Measurements from ENCODE around the gene MT1X. TPM values are rescaled to one million over a fixed set of nuclear protein-coding genes. Genes with fewer than 3 reads are reported as not detected.
"Not testable (repeated sequence)": the region's sequence is repeated elsewhere in the genome, so short reads cannot be mapped to it uniquely, and the experiment has no call there.

The MT1X gene
- total RNA-seq, 1 donor from 2014 or later, result 2,271 TPM

DNA sequence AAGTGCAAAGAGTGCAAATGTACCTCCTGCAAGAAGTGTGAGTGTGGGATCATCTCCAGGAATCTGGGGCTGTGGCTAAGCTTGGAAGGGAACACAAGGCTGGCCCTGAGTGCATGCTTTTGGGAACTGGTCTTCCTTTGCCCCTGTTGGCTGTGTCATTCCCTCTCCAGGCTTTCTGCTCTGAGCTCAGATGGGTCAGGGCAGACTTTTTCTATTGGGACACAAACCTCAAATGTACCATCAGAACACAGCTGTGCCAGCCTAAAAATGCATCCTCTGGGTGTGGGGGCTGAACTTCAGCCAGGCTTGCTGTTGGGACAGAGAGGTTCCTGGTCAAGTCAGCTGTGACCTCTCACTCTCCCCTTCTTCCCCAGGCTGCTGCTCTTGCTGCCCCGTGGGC lies 29.7 kb upstream of the MT1X start:
- DNase-seq (ENCODE audit: low spot score) (no peak), ATAC-seq (no peak)

DNA sequence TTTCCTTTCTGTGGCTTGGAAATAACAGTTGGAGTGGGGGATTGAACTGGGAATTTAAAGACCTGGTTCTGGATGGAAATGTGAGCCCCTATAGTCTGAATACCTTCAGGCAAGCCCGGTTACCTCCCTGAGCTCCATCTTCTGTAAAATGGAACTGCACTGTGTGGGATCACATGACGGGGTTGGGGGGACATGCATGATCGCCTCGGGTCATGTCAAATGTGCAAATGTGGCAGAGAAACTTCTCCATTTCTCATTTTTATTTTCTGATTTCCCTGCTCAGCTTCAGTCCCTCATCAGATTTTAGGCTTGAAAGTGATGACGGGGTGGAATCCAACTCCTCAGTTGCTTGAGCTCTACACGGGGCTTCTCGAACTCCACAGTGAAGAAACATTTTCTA lies 29.1 kb upstream of the MT1X start:
- ATAC-seq (no peak), DNase-seq (ENCODE audit: low spot score) (no peak)

DNA sequence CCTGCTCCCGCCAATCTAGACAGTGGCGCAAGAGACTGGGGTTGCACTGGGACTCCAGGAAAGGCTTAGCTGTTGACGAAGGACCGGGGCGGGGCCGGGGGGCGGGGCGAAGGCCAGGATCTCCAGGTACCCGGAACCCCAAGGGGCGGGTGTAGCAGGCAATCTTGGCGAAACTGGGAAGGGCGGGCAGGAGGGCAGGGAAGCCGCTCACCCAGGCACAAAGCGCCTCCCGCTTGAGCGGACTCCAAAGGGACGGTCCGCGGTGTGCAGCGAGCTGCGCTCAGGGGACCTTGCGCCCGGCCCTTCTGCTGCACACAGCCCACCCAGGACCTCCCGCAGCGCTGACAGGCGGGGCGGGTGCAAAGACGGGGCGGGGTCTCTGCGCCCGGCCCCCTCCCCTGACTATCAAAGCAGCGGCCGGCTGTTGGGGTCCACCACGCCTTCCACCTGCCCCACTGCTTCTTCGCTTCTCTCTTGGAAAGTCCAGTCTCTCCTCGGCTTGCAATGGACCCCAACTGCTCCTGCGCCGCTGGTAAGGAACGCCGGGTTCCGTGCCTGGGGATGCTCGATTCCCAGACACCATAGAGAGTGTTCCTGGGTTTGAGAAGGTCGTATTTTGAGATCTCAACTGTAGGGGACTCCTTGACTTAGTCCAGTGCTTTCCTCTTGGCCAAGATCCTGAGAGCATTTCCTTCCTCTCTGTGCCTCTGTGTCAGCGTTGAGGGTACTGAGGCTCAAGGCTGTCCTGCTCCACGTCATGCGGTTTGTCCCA lies 24.5 kb upstream of the MT1X start, which contains the start of gene MT1F:
Gene MT1F, plus strand, starts transcription at position 405 of the 772 bp plus-strand sequence. Its CDS starts 100 bp downstream, at position 505.
- DNase-seq (ENCODE audit: low spot score), result peak; percentile 99
- ATAC-seq, result peak; percentile 81

DNA sequence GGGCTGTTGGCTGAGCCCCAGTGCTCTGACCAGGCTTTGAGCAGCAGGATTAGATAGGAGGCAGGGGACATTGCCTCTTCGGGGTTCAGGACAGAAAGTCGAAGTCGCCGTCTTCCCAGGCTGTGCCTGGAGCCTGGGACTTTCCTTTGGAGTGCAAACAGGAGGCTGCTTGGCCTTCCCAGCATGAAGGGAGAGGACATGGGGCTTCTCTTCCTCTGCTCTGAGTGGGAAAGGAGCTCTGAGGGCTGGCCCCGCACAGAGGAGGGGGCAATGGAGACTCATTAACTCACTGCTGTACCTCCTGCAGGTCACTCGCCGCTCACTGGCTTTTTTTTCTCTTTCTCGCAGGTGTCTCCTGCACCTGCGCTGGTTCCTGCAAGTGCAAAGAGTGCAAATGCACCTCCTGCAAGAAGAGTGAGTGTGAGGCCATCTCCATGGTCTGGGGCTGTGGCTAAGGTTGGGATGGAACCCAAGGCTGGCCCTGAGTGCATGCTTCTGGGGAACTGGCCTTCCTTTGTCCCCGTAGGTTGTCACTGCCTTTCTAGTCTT lies 23.9 kb upstream of the MT1X start:
- ATAC-seq (peak; percentile 1), DNase-seq (ENCODE audit: low spot score) (no peak)

DNA sequence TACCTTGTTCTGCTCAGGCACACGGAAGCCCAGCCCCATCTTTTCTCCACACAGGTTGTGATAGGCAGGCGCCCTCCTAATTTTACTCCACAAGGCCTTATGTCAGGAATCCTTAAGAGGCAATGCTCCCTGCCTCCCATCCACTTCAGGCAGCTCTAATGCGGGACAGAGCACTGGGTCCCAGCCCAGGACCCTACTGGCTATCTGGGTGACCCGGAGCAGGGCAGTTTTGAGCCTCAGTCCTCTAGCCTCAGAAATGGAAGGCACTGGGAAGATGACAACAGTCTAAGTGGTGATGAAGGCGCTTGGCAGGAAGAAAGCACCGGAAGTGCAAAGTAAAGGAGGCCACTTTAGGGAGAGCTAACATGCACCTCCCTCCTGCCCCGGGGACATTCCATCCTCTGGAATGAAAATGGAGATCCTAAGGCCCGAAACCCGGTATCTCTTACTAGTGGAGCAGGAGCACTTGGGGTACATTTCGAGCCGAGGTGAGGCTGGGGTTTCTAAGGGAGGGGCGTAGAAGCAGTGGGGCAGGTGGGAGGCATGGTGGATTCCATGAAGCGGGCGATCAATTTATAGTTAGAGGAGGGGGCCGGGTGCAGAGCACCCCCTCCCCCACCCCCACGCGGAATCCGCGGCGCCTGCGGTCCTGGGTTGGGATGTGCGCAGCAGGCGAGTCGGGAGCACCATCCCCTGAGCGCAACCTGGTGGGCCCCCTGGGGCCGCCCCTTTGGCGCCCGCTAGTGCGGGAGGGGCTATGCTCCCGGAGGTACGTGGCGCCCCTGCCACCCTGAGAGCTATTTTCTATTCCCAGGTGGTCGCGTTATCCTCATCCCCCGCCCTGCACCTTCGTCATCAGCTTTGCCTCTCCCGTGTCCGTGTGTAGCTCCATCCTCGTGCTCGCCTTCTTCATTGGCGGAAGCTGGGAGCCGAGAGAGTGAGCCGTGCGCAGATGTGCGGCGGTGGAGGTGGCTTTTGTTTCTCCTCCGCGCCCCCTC lies 19.6 kb upstream of the MT1X start:
- no peak for DNase-seq (ENCODE audit: low spot score)
- ATAC-seq, result no peak

DNA sequence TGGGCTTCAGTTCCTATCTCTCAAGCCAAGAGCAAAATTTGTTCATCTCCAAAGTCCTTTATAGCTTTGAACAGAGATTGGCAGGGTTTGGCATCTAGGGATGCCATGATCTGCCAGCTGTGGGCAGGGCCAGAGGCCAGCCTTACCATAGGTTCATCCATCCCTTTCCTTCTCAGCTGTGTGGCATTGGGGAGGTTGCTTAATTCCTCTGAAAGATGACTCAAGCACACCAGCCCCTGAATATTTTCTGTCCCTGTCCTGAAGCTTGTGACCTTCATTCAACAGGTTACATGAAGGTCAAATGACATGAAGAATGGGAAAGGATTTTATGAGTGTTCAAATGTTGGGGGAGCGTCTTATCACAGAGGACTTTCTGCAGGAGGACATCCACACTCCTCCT lies 17.8 kb upstream of the MT1X start:
- DNase-seq (ENCODE audit: low spot score) (peak; percentile 71), ATAC-seq (peak; percentile 2)

DNA sequence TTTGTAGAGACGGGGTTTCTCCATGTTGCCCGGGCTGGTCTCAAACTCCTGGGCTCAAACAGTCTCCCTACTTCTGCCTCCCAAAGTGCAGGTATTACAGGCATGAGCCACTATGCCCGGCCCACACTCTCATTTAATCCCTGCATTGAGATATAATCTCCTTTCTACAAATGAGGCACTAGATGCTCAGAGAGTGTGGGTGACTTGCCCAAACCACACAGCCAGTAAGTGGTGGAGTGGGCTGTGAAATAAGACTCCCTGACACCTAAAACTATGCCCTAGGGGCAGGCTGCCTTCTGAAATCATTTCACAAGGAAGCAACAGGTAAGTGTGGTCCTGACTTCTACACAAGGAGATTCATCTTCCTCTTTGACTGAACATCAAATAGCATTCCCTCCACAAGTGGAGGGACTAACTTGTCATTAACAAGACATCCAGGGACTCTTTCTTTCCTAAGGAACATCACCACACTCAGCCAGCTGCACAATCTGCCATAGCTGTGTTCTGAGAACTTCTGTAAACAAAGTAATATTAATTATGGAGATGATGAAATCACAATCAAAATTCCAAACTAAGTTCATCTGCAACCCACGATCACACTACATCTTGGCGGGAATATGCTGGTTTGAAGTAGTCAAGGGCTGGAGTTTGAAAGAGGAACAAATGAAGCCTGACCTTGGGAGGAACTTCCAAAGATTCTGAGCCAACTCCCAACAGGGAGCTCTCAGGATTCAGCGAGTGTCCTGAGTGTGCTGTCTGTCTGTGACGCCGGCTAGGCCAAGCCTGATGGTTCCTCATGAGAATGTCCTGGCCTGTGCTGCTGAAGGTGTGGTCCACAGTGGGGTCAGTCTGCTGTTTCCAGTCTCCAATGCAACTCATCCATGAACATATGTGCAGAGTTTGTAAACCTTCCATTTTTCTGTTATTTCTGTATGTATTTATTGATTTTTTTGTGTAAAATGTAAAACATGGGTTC lies 16.7 kb upstream of the MT1X start:
- DNase-seq (ENCODE audit: low spot score), result peak; percentile 75
- peak; percentile 21 for ATAC-seq

DNA sequence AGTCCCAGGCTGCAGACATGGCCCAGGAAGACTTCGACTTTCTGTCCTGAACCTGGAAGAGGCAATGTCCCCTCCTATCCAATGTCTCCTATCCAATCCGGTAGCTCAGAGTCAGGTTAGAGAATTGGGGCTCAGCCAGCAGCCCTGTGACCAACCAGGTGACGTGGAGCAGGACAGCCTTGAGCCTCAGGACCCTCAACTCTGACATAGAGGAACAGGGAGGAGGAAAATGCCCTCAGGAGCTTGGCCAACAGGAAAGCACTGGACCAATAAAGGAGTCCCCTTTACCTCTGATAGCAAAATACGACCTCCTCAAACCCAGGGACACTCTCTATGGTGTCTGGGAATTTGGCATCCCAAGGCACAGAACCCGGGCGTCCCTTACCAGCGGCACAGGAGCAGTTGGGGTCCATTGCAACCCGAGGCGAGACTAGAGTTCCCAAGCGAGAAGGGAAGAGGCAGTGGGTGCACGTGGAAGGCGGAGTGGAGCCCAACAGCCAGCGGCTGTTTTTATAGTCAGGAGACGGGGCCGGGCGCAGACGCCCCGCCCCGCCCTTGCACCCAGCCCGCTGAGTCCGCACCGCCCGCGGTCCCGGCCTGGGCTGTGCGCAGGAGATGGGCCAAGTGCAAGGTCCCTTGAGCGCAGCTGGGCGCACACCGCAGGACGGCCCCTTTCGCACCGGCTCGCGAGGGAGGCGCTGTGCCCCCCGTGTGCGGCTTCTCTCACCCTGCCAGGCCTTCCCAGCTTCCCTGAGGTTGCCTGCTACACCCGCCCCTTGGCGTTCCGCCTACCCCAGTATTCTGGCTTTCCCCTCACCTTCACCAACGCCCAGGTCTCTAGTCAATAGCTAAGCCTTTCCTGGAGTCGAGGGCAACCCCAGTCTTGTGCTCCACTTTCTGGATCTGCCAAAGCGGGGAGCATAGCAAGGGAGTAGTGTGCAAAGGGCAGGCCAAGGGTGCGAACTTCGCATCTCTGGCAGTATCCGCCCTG lies 14.4 kb upstream of the MT1X start, which contains the start of gene MT1G:
Gene MT1G, minus strand, starts transcription at position 485 of the 991 bp plus-strand sequence. Its CDS starts 72 bp downstream, at position 413.
- peak; percentile 98 for DNase-seq (ENCODE audit: low spot score)
- ATAC-seq, result peak; percentile 63

DNA sequence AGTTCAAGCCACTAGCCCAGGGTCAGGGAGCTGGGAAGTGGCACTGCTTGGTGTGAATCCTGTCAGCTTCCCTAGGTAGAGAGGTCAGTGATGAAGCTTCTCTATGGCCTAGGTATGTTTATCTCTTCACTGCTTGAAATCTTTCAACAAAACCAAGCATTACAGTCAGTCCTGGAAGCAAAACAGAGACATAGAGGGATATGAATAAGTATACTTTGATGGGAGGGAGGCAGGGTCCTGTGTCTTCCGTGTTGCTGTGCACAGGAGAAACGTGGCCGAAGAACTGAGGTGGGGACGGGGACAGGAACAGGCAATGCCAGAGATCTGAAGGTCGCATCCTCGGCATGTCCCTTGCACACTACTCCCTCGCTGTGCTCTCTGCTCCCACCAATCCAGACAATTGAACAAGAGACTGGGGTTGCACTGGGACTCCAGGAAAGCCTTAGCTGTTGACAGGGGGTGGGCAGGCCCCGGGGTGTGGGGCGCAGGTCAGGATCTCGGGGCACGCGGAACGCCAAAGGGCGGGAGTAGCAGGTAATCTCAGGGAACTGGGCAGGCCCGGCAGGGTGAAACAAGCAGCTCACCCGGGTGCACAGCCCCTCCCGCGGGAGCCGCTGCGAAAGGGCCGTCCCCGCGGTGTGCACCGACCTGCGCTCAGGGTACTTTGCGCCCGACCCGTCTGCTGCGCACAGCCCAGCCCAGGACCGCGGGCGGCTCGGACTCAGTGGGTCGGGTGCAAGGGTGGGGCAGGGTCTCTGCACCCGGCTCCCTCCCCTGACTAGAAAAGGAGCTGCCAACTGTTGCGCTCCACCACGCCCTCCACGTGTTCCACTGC lies 13.0 kb upstream of the MT1X start, which contains the start of gene MT1H:
Gene MT1H, plus strand, starts transcription at position 810 of the 835 bp plus-strand sequence. CDS start 71 bp downstream, outside the sequence.
- ATAC-seq (peak; percentile 58), DNase-seq (ENCODE audit: low spot score) (peak; percentile 97)

DNA sequence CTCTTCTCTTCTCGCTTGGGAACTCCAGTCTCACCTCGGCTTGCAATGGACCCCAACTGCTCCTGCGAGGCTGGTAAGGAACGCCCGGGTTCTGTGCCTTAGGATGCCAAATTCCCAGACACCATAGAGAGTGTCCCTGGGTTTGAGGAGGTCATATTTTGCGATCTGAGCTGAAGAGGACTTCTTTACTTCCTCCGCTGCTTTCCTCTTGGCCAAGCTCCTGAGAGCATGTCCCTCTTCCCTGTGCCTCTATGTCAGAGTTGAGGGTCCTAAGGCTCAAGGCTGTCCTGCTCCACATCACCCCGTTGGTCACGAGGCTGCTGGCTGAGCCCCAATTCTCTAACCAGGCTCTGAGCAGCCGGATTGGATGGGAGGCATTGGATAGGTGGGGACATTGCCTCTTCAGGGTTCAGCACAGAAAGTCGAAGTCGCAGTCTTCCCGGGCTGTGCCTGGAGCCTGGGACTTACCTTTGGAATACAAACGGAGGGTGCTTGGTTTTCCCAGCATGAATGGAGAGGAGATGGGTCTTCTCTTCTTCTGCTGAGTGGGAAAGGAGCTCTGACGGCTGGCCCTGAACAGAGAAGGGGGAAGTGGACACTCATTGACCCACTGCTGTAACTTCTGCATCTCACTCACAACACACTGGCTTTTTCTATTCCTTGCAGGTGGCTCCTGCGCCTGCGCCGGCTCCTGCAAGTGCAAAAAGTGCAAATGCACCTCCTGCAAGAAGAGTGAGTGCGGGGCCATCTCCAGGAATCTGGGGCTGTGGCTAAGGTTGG lies 12.2 kb upstream of the MT1X start:
- DNase-seq (ENCODE audit: low spot score) (peak; percentile 72), ATAC-seq (peak; percentile 0)

DNA sequence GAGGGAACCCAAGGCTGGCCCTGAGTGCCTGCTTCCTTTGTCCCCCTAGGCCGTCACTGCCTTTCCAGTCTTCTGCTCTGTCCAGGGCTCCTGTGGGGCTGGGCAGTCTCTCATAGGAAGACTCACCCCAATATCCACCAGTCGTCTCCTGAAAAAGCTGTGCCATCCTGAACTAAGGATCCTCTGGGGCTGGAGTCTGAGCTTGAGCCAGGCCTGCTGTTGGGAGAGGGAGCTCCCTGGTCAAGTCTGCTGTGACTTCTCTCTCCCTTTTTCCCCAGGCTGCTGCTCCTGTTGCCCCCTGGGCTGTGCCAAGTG lies 11.7 kb upstream of the MT1X start:
- ATAC-seq (no peak), DNase-seq (ENCODE audit: low spot score) (no peak)

DNA sequence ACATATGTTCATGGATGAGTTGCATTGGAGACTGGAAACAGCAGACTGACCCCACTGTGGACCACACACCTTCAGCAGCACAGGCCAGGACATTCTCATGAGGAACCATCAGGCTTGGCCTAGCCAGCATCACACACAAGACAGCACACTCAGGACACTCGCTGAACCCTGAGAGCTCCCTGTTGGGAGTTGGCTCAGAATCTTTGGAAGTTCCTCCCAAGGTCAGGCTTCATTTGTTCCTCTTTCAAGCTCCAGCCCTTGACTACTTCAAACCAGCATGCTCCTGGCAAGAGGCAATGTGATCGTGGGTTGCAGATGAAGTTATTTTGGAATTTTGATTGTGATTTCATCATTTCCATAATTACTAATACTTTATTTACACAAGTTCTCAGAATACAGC lies 10.6 kb upstream of the MT1X start:
- not testable (repeated sequence) for DNase-seq (ENCODE audit: low spot score); ATAC-seq

DNA sequence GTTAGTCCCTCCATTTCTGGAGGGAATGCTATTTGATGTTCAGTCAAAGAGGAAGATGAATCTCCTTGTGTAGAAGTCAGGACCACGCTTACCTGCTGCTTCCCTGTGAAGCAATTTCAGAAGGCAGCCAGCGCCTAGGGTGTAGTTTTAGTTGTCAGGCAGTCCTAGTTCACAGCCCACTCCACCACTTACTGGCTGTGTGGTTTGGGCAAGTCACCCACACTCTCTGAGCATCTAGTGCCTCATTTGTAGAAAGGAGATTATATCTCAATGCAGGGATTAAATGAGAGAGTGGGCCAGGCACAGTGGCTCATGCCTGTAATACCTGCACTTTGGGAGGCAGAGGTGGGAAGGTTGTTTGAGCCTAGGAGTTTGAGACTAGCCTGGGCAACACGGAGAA lies 10.1 kb upstream of the MT1X start:
- ATAC-seq; DNase-seq (ENCODE audit: low spot score): not testable (repeated sequence)

DNA sequence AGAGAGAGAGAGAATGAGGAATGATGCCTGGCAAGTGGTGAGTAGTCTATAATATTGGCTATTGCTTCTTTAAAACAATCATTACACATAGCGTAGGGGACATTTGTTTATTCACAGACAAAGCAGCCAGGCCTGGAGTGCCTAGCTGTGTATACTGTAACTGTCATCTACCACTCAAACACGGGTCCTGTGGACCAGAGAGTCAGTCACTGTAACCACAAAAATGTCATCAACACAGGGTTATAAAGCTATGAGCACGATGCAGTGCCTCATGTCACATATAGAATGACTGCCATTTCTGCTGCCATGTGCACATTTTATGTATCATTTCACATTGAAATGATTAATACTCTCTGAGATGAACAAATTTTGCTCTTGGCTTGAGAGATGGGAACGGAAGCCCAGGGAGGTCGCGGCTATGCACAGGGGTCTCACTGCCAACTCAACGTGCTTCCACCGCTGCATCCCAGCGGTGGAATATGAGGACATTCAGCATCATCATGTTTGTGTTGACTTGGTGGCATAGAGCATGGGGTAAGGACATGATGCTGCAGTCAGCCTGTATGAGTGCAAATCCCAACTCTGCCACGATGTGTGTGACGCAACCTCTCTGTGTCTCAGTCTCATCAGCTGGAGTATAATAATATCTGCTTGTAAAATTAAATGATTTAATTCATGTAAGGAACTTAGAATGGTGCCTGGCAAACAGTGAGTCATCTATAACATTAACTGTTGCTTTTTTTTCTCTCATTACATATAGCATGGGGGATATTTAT lies 9.3 kb upstream of the MT1X start:
- DNase-seq (ENCODE audit: low spot score), result no peak
- no peak for ATAC-seq

DNA sequence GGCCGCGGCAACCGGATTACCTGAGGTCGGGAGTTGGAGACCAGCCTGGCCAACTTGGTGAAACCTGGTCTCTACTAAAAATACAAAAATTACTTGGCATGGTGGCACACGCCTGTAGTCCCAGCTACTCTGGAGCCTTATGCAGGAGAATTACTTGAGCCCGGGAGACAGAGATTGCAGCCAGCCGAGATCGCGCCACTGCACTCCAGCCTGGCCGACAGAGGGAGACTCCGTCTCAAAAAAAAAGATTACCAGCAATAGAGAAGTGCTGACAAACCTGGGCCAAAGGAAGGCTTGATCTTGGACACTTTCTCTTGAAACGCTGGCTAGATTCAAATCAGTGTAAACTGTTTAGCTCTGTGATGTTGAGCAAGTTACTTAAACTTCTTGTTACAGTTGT lies 8.3 kb upstream of the MT1X start:
- ATAC-seq (peak; percentile 43), DNase-seq (ENCODE audit: low spot score) (no peak)

DNA sequence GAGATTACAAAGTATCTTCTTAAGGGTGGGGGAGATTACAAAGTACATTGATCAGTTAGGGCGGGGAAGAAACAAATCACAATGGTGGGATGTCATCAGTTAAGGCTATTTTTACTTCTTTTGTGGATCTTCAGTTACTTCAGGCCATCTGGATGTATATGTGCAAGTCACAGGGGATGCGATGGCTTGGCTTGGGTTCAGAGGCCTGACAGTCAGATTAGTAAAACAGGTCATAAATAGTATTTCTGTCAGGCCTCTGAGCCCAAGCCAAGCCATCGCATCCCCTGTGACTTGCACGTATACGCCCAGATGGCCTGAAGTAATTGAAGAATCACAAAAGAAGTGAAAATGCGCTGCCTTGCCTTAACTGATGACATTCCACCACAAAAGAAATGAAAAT lies 7.7 kb upstream of the MT1X start:
- not testable (repeated sequence) for DNase-seq (ENCODE audit: low spot score); ATAC-seq

All from left lobe of liver (tissue), 2 donors.